Muscle of back (tissue), 13 donors: Measurements from ENCODE around the gene TEX48. TPM values are rescaled to one million over a fixed set of nuclear protein-coding genes. Genes with fewer than 3 reads are reported as not detected.

Experiments
- DNase-seq, 3 donors: peaks; one replicate each; pipeline versions ENCODE4 v3.0.0 to v3.0.0-alpha.2; 2013
- long read RNA-seq, 9 donors: transcript quantifications; one replicate each; lab custom pipeline, GENCODE V29; 2026
- polyA plus RNA-seq, 10 donors: library from polyadenylated mRNA; unstranded; fragments of 120-200 nt; gene quantifications; one replicate each; pipeline ENCODE4 v1.2.1, GENCODE V29; 2013; ENCODE audit not compliant: insufficient read length in 10 of 10

TEX48 gene, protein sequence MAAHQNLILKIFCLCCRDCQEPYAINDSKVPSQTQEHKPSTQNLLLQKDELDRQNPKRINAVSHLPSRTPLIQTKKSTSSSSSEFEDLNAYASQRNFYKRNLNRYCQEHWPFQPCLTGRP
- polyA plus RNA-seq, result not detected
- long read RNA-seq, donor 1, result 0 reads
- long read RNA-seq, donor 2, result 0 reads
- long read RNA-seq, donor 3, result 0 reads
- long read RNA-seq, donor 4, result 0 reads
- long read RNA-seq, donor 5, result 0 reads
- long read RNA-seq, donor 6, result 0 reads
- long read RNA-seq, donor 7, result 0 reads
- long read RNA-seq, donor 8, result 0 reads
- long read RNA-seq, donor 9, result 0 reads

DNA sequence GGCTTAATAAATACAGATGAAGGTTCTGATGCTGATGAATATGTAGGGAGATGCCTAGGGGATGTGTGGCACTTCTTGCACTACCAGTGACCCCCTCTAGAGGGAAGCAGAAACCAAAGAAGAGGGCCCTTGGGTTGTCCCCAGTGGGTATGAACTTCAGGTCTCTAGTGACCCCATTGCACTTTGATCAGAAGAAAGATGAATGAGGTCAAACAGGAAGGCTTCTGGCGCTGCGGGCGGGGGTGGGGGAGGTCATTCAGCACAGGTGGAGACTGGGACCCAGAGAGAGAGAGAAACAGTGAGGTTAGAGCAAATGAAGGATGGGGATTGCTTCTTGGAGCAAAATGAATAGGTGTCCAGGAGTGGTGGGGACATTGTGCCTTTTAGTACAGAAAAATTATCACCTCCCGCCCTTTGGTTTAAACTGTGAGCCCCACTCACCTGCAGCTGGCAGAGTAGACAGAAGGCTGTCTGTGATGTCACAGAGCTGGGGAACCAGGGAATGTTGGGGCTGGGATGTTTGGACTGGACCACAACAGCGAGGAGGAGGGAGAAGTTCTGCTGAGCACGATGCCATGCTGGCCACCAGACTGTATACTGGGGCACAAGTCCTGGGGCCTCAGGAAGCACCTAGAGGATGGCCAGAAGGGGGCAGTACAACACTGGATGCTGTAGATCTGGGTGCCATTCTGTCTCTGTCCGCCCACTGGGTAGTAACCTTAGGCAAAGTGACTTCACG is at the start of gene TEX48:
Gene TEX48 (minus strand): TSS at position 599 of the 739 bp plus-strand sequence. CDS start 10,469 bp downstream, outside the sequence.
- peak in 2 of 3 donors; percentile 36 to 51 for DNase-seq

GRCh38 chr9:114731701-114732100 is 49.7 kb upstream of the TEX48 start:
- no peak for DNase-seq

GRCh38 chr9:114729706-114730105 is 47.7 kb upstream of the TEX48 start:
- no peak for DNase-seq

GRCh38 chr9:114725930-114726329 is 43.9 kb upstream of the TEX48 start:
- no peak for DNase-seq

DNA sequence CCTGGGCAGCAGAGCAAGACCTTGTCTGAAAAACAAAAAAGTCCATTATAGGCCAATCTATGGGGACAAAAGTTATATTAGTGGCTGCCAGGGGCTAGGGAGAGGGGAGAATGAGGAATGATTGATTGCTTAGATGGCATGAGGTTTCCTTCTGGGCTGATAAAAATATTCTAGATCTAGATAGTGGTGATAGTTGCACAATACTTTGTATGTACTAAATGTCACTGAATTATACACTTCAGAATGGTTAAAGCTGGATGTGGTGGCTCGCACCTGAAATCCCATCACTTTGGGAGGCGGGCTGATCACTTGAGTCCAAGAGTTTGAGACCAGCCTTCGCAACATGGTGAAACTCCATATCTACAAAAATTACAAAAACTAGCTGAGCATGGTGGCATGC is 42.8 kb upstream of the TEX48 start:
- DNase-seq, result no peak

- no peak for DNase-seq
These were observed 41.9 kb upstream of the TEX48 start for GRCh38 chr9:114723931-114724330.

DNA sequence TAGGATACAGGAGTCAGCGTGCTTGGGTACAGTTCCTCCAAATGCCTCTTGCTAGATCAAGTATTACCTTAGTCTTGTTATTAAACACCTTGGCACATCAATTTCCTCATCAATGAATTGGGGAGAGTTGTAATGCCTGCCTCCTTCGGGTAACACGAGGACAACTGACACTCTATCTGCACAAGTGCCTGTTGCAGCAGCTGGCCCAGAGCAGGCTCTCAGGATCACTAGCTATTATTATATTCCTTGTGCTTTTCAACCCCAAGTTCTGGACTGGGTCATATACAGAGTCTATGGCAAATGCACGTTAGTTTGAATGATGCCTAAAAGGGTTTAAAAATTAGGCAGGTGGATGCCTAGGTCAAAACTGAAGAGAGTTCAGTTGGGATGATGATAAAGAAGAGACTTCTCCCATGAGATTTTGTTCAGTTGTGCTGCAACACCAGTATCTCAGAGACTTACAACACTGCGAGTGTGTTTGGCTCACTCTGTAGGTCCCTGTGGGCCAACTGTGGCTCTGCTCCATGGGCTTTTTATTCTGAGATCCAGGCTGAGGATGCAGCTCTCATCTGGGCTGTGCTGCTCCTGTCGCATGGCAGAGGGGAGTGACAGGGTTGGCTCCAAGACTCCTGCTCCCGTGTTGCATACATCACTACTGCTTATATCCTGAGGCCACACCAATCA is 41.1 kb upstream of the TEX48 start:
- no peak for DNase-seq

DNA sequence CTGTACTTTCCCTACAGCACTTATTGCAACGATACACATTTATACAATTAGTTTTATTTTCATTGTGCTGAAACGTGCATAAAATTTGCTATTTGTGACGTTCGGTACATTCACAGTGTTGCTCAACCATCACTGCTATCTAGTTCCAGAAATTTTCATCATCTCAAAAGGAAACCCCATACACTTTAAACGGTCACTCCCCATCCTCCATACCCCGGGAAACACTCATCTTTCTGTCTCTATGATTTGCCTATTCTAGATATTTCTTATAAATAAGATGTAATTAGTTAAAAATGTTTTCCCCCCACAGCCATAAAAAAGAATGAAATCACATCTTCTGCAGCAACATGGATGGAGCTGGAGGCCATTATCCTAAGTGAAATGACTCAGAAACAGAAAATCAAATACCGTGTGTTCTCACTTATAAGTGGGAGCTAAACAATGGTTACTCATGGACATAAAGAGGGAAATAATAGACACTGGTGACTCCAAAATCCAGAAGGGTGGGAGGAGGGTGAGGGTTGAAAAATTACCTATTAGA is 40.2 kb upstream of the TEX48 start:
- no peak for DNase-seq

DNA sequence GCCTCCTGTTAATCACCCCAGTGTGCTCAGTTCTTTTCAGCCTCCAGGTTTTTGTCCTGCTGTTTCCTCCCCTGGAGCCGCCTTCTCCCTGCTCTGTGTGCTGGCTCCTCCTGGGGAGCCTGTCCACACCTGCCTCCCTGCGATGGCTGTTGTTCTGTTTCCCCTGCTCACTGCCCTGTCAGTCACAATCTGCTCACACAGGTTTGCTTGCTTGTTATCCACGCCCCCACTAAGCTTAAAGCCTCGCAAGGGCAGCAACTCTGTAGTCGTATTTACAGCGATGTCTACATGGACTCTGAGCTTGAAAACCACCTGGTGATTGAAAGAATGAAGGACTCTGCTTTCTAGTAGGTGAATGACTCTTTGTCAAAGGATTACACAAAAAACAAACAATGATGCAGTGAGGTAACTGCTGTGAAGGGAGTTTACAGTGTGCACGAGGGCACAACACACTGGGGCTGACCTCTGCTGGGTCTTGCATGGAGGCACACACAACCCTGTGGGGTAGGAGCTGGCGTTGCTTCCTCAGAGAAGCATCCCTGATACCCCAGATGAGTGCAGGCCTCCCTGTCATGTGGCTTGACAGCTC is 39.6 kb upstream of the TEX48 start:
- DNase-seq, result no peak

DNA sequence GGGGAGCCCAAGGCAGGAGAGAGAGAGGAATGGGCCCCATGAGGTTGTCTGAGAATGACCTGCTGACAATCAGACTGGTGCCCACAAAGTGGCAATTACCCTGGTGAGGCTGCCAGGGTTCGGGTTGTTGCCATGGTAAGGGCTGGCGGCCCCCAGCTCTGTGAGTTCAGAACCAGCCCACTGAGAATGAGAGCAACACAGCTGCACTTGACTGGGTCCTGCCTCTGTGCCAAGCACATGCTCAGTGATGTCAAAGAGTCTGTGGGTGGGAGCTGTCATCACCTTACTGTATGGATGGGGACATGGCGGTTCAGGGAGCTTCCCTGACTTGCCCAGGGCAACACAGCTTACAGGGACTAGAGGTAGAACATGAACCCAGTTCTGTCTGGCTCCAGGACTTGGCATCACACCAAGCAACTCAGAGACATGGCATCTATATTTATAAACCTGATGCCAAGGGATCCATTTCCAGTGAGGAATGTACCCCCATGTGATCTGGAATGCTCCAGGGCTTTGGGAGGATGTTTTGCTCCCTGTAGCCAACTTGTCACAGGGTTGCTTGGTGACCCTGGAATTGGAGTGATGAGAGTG is 38.2 kb upstream of the TEX48 start:
- peak; percentile 24 to 62 (median 28) for DNase-seq

DNA sequence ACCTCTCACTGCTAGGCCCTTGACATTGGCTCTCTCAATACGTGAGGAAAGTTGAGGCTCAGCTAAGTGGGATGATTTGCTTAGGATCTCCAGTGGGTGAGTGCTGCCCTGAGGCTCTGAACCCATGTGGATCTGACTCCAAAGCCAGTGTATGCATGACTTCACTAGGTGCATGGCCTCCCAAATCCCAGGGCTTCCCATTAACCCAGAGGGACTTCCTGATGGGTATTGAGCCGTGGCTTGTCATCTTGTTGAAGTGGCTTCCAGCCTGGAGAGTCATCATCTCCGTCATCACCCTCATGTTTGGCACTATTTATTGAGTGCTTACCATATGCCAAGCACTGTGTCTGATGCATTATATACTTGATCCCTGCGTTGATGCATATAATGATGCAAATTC is 37.3 kb upstream of the TEX48 start:
- no peak for DNase-seq

GRCh38 chr9:114718801-114719221 is 36.8 kb upstream of the TEX48 start:
- no peak for DNase-seq

GRCh38 chr9:114717908-114718486 is 36.0 kb upstream of the TEX48 start:
- DNase-seq, result no peak

- DNase-seq, result no peak
These were observed 27.6 kb upstream of the TEX48 start for GRCh38 chr9:114709636-114710035.

GRCh38 chr9:114706711-114707110 is 24.7 kb upstream of the TEX48 start:
- DNase-seq, result no peak

DNA sequence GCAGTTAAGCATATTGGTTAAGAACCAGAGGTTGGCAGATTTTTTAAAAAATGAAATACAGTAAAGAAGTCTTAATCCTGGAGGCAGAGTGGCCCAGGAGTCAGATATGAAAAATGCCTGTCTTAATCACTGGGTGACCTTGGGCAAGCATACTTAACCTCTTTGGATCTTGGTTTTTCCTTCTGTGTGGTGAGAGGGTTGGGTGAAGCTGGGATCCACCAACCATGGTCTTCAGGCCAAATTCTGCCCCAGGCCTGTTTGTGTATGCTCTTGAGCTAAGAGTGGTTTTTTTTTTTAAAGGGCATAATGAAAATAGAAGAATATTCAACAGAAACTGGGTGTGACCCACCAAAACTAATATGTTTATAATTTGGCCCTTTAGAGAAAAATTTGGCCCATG is 20.0 kb upstream of the TEX48 start:
- no peak for DNase-seq

- DNase-seq, result no peak
These were observed 16.0 kb upstream of the TEX48 start for GRCh38 chr9:114697951-114698351.

- no peak for DNase-seq
These were observed 15.0 kb upstream of the TEX48 start for GRCh38 chr9:114696814-114697544.

DNA sequence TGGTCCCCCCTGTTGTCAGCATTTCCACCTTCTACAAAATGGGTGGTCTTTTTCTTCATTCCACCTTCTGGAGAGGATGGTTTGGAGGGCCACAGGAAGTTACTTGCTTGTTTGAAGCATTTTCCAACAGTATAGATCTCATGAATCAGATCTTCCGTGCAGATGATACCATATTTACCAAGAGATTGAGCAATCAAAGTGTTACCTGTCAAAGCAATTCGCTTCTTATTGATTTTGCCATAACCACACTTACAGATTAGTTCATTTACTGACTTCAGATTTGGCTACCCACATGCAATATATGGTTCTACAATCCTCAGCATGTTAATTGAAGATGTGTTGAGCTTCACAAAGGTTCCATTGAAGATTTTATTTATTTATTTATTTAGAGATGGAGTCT is 14.0 kb upstream of the TEX48 start:
- DNase-seq, result no peak

GRCh38 chr9:114694719-114695269 is 12.8 kb upstream of the TEX48 start:
- DNase-seq, result no peak
